HL-60 (cell line): ENCODE results near the gene COMMD7.

ENCODE experiments used
- CTCF ChIP-seq: IDR thresholded peaks from one replicate; pipeline ENCODE4 v1.5.1; 2011; ENCODE audit warnings: low read length, control low read depth, inconsistent platforms; ENCODE audit not compliant: insufficient read depth
- GABPA ChIP-seq: IDR thresholded peaks from 2 replicates; pipeline ENCODE4 v1.6.1; 2012; ENCODE audit warnings: low read depth
- POLR2AphosphoS5 ChIP-seq: IDR thresholded peaks from 2 replicates; pipeline ENCODE4 v1.6.1; 2012; ENCODE audit warnings: low read depth
- REST ChIP-seq: IDR thresholded peaks from 2 replicates; pipeline ENCODE4 v1.6.1; 2012; ENCODE audit warnings: low read depth; ENCODE audit not compliant: insufficient replicate concordance

- no peak for TF ChIP-seq CTCF
- TF ChIP-seq POLR2AphosphoS5: no peak
- TF ChIP-seq REST: no peak
- no peak for TF ChIP-seq GABPA
These were observed 81.3 kb downstream of the COMMD7 start for GRCh38 chr20:32661820-32662528.
